Measurements from ENCODE around the gene SLC10A7.

GRCh38 chr4:146237092-146237491 is 284.6 kb downstream of the SLC10A7 start:
- no peak for TF ChIP-seq CHD7 (IDR thresholded peaks at IDR 0.05; ENCODE audit: insufficient replicate concordance, low read length)
- TF ChIP-seq SIRT6 (IDR thresholded peaks at IDR 0.05; ENCODE audit: low read length): no peak
- TF ChIP-seq JUN (IDR thresholded peaks at IDR 0.05; ENCODE audit: low read depth, low read length): no peak
- TF ChIP-seq TBP (IDR thresholded peaks at IDR 0.05; ENCODE audit: low read depth, low read length): no peak
- no peak for TF ChIP-seq CTCF (IDR thresholded peaks at IDR 0.05; ENCODE audit: control extremely low read depth in 1 of 3, insufficient read depth in 1 of 3, low read depth in 1 of 3, low read length in 3 of 3)
- TF ChIP-seq KDM5A (IDR thresholded peaks at IDR 0.05; ENCODE audit: low read length): no peak
- TF ChIP-seq POLR2AphosphoS5 (IDR thresholded peaks at IDR 0.05; ENCODE audit: low read depth, low read length): no peak
- TF ChIP-seq CREB1 (IDR thresholded peaks at IDR 0.05): no peak
- TF ChIP-seq ZNF274 (IDR thresholded peaks at IDR 0.05; ENCODE audit: borderline replicate concordance, extremely low read depth, low read length): no peak
- TF ChIP-seq MAX (IDR thresholded peaks at IDR 0.05): no peak
